Cerebellar nuclear complex (tissue), 1 donor: ENCODE results near the gene TENM3.

Experiments
- DNase-seq, 2 experiments: peaks; one replicate each; lab custom pipeline; 2025; lab: John Stamatoyannopoulos, UW

TENM3 gene

DNA sequence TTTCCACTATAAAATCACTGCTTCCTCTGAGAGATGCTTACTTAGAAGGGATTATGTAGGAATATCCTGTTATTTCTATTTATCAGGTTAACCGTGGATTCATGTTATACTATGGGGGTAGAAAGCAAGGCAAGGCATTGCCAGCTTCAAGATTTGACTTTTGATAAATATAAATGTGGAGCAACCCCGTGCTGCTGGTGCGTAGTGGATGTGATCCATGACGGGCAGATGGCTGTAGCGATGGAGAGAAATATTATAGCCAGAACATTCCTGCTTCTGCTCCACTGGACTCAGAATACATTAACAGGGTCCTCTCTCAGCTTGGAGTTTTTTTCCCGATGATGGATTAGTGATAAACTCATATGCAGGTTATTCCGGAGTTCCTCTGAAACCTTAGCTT is 157.6 kb downstream of the TENM3 start:
- DNase-seq, result no peak

- no peak for DNase-seq
These were observed 161.2 kb downstream of the TENM3 start for GRCh38 chr4:182404376-182404775.

- no peak for DNase-seq
These were observed 161.9 kb downstream of the TENM3 start for GRCh38 chr4:182405087-182405486.

GRCh38 chr4:182409271-182409670 is 166.1 kb downstream of the TENM3 start:
- DNase-seq, result no peak

DNA sequence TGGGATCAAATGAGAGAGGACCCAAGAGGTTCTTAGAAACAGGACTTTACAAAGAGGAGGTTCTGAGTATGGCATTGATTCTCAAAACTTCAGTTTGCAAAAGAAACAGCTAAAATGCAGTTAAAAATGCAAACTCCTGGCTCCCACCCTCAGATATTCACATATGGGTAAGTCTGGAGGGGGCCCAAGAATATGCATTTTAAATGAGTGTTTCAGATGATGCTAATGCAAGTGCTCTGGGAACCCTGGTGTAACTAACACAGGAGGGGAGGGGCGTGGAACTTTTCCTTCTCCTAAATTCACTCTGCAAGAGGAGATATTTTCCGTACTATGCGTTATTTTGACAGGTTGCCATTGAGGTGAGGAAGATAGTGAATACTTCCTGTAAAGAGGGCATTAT is 168.2 kb downstream of the TENM3 start:
- DNase-seq, result no peak

DNA sequence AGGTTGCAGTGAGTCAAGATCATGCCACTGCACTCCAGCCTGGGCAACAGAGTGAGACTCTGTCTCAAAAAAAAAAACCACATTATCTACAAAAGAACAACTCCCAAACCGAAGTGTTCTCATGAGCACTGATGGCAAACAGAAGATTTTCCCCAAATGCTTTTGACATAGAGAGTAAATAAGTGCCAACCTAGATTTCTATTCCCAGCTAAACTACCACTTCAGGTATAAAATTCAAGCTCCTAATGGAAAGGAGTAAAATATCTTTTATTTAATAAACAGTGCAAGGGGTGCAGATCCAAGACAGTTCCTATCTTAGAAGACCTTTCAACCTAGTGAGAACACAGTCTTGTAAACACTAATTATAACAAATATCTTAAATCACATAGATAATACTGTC is 170.3 kb downstream of the TENM3 start:
- DNase-seq, result no peak

DNA sequence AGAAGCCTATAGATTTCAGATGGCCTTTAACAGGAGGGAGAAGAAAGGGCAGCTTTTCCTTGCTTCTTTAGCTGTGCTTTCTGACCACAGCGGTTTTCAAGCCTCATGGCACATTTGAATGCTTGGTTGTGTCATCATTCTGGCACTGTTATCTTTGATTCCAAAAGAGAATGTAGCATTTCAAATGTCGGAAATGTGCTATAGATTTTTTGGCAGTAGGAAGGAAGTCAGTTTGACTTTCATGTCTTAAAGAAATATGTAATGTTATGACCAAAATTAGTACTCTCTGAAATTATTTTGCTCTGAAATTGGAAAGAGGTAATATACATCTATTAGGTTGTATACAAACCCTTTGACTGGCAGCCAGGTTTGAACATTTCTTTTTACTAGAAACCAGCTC is 171.9 kb downstream of the TENM3 start:
- no peak for DNase-seq

- DNase-seq, result no peak
These were observed 172.9 kb downstream of the TENM3 start for GRCh38 chr4:182416067-182416466.

DNA sequence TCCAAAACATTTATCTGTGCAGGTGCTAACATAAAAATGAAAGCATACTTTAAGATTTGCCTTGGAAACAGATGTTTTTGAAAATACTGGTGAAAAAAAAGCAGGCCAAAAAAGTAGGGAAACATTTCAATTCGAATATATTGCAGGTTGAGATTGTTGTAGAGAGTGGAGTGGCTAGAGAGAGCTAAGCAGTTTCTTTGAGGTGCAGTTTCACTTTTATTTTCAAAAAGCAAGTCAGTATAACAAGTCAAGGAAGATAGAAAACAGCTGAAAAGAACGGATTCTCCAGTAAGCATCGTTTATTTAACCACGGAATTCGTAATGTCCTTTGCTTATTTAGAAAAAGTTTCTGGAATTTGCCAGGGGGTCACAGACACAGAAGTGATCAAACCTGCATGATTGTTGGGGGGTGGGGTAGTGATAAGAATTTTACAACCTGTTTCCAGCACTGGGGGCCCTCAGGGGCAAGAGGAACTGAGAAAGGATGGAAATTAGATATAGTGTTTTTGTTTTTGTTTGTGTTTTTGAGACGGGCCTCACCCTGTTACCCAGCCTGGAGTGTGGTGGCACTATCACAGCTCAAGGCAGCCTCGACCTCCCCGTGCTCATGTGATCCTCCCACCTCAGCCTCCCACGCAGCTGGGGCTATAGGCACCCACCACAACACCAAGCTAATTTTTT is 175.0 kb downstream of the TENM3 start:
- no peak for DNase-seq

DNA sequence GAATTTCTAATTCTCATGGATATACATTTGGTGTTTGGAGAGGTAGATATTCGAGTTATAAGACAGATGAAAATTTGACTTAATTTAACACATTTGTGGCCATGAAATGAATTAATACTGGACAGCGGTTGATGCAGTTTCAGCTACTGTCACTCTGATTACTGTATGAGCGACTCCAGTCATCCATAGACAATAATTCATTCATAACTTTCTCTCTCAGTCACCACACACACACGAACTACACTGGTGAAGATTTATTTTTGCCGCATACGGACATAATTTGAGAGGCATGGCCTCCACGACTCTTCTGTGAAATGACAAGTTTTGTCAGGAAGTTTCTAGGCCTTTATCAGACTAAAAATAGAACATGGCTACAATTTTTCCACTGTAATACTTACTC is 177.0 kb downstream of the TENM3 start:
- DNase-seq, result no peak

DNA sequence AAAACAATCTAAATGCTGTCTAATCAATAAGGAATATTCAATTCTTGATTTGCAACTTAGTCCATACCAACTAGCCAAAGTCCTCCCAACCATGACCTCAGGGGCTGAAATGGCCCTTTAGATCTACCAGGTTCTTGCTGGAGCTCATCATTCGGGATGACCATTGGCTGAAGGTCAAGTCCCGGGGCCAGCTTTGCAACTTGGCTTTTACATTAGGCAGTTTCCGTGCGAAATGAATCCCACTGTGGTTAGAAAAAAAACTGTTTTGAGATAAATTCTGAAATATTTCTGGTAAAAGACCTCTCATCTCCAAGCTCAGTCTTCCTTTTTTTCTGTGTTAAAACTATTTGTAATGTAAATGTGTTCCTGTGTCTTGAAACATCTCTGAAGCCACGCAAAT is 178.6 kb downstream of the TENM3 start:
- no peak for DNase-seq

DNA sequence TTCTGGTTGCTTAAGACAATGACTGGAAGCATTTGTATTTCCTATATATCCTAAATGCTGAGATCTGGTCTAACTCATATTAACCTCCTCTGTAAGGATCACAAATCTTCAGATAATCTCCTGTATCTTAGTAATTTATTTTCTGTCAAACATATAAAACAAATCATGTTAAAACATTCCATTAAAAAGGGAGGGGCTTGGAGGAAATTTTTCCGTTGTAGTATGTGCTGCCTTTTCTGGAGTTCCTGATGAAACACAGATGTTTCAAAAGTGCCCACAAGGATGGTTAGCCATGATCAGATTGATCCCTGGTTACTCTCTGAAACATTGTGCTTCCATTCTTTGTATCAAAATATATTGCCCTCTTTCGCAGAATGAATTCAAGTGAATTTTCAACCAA is 182.1 kb downstream of the TENM3 start:
- no peak for DNase-seq

DNA sequence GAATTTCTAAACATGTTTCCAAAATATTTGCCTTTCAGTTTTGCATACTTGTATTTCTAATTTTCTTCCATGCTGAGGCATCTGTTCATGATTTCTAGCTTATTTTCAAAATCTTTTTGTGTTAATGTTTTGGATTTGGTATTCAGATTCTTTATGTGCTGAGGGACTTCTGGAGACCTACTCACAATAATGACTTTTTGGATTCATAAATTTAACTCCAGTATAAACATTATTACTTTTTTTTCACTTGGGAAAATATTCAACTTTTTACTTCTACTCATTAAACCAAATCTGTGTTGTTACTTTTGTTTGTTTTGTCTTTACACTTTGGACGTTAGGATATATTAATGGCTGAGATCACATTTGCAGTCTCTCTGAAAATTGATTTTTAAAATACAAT is 183.7 kb downstream of the TENM3 start:
- DNase-seq, result no peak

DNA sequence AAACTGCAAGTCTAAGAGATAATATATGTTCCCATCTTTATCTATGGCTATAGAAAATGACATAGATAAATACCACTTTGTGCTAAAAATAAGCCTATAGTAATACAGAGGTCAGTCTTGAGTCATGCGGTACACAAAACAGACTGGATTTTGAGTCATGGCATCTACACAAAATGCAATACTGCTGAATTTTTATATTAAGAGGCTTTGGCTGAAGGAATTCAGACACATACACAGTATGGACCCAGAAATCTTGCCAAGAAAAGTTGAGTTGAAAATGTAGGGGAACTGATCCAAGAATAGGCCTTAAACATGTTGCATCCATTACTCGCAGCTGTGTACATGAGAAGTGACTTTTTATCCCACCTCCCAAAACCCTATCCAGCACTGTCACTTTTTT is 184.4 kb downstream of the TENM3 start:
- no peak for DNase-seq

DNA sequence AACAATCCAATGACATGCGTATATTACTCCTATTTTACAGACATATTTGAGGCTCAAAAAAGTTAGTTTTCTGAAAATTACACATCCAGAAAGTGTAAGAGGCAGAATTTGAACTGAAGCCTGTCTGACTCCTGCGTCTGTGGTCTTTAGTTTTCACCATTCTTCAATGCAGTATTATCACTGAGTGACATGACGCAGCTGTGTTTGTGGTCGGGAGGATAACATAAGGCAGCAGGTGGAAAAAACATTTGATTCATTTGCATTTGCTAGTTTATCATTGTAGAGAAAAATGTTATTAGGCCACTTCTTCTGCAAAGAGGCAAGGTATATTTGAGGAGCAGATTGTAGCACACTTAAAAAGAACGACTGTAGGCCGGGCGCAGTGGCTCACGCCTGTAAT is 186.7 kb downstream of the TENM3 start:
- DNase-seq, result no peak

- DNase-seq, result no peak
These were observed 189.6 kb downstream of the TENM3 start for GRCh38 chr4:182432819-182433218.

DNA sequence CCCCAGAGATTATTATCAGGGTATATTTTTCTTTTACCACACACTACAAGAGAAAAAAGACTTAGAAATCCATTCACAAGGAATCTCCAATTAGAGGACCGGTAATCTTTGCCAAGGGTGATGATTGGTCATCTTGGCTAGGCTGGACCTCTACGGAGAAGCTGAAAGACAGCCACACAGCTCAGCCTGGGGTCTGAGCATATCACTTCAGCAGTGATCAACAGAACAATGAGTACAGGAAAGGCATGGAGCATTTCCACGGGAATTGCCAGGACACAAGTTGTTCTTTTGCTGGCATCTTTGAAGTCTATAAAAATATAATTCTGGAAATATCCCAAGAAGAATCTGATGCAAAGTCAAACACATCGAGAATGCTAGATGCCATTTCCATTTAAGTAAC is 191.5 kb downstream of the TENM3 start:
- DNase-seq, result no peak

DNA sequence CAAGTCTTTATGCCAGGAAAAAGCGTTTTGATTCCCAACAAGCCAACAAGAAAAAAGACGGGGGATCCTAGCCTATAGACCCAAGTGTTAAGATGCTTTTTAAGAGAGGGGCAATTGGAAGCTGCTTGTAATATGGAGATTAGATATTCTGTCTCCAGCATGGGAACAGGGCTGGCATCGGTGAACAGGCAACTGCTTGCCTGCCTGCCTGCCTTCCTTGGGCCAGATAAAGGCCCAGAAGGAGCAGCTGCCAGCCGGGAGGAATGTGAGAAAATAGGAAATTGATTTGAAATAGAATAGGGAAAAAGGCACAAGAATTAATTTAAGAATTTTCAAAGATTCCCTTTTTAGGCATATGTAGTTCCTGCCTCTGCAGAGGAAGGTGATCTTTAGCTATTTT is 192.2 kb downstream of the TENM3 start:
- DNase-seq, result no peak

DNA sequence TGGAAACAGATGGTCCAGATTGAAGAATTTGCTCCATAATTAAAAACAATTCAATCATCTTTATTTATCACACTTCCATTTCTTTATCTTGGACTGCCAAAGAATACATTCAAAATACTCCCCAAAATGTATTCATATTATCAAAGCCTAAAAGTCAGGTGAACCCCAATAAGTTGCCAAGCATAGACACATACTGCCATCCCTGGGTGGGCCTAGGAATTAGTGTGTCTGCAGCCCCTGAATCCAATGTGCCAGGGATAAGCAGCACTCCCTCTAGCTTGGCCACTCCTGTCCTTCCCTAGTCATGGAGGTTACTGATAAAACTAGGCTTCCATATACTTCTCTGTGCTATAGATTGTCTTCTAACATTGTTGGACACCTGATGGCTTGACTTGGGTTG is 199.9 kb downstream of the TENM3 start:
- no peak for DNase-seq

DNA sequence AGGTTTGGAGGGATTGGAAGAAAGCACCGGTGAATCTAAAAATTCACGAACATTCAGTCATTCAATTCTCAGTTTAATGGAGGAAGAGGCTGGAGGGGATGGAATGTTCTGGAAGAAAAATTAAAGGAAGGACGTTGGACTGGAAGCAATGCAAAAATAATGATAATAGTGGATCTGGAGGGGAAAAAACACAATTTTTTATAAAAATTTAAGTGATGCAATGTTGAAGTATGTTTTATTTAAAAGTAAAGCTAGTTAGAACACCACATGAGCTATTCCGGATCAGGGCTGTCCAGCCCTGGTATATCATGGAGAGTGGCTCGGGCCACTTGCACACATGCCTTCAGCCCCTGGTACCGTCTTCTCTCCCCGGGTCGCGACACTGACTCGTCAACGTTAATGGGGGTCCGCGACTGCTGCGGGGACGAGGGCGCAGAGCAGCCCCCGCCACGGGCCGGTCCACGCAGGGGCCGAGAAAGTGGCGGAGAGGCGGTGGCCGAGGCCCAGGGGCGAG is 204.6 kb downstream of the TENM3 start:
- DNase-seq, result no peak

GRCh38 chr4:182448281-182449151 is 205.3 kb downstream of the TENM3 start:
- peak; percentile 37 to 64 for DNase-seq

DNA sequence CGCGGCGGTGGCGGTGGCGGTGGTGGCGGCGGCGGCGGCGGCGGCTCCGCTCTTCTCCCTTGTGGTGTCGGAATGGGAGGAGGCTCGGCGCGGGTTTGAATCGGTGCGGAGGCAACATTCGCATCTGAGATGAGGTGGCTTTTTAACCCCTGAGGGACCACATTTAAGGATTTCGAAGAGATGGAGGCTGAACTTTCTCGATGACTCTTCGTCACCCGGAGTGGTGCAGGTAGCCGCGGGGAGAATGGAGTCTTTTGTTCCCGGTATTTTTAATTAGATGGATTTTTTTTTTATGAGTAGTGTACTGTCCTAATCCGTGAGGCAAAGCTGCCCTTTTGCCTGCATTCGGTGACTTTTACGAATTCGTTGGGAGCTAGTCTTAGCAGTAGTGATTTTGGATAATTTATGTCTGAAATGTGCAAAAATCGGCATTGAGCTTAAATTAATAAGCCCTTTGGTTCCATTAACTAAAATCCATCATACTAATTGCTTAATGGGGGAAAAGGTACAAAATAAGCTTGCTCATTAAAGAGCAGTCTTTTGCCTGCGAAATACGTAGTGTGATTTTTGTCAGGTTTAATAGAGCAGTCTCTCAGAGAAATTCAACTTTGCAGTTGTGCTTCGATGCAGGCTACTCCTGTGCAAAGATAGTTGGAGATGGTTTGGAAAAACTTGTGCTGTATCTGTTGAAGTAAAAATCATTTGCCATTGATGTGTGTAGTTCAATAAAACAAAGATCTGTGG is 206.2 kb downstream of the TENM3 start:
- DNase-seq, result peak in 1 of 2 experiments; percentile 38
